Mesothelial cell of epicardium (in vitro differentiated cells): ENCODE measurements around the gene COL26A1. TPM values are rescaled to one million over a fixed set of nuclear protein-coding genes. Genes with fewer than 3 reads are reported as not detected.
"Not testable (repeated sequence)": the region's sequence is repeated elsewhere in the genome, so short reads cannot be mapped to it uniquely, and the experiment has no call there.

ENCODE experiments used
- DNase-seq, 2 experiments: peaks; one replicate each; pipeline ENCODE4 v3.0.0; 2021; ENCODE audit warnings: low spot score in 2 of 2; ENCODE audit not compliant: unreplicated experiment in 2 of 2
- H3K27ac Mint-ChIP-seq: 2 replicates; pipeline ENCODE4 v1.8.0; 2021; ENCODE audit warnings: mixed read lengths
- H3K27me3 Mint-ChIP-seq: 2 replicates; pipeline ENCODE4 v1.8.0; 2021; ENCODE audit warnings: low read depth, mixed read lengths
- H3K36me3 Mint-ChIP-seq: 2 replicates; pipeline ENCODE4 v1.8.0; 2021; ENCODE audit warnings: mixed read lengths
- H3K4me1 Mint-ChIP-seq: 2 replicates; pipeline ENCODE4 v1.8.0; 2021; ENCODE audit warnings: mixed read lengths
- H3K4me3 Mint-ChIP-seq: 2 replicates; pipeline ENCODE4 v1.8.0; 2021; ENCODE audit warnings: mild to moderate bottlenecking, moderate library complexity, mixed read lengths
- H3K9me3 Mint-ChIP-seq: 2 replicates; pipeline ENCODE4 v1.8.0; 2021; ENCODE audit warnings: mixed read lengths
- total RNA-seq: library from RNA; stranded (reverse); gene quantifications from 3 replicates; pipeline ENCODE4 v1.2.1, GENCODE V29; 2021
- TF ChIP-seq, protein P1 (sequence below): fragments of 200-600 bp; sonication (generic); IDR thresholded peaks from one replicate; pipeline ENCODE4 v1.5.0; 2021; ENCODE audit warnings: antibody characterized with exemption; ENCODE audit not compliant: unreplicated experiment

The COL26A1 gene
- total RNA-seq, 1 donor from 2014 or later: 105 TPM

DNA sequence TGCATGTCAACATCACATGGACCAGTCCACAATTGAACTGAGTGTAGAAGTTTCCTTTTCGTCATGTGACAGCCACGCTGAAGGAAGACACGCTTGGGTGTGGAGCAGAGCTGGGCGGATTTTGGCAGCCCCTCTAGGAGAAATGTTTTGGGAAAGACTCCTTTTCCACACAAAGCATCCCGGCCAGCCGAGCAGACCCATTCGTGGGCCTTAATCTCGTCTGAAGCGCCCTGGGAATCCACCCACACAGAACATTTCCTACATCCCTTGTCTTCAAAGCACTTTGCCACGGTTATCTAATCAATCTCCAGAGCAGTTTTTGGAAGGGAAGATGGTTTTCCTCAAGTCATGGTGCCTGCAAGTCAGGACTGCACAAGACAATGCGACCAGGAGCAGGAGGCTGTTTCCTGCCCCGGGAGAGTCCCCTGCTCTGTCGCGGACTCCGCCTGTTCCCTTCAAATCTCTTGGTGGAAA lies 32.6 kb upstream of the COL26A1 start:
- no peak for DNase-seq
- Mint-ChIP-seq H3K27ac (peak overlapping the region; percentile 67), H3K4me1 (peaks cover 12% of the 10 kb centered on the region), H3K4me3 (peak overlapping the region; percentile 33), H3K27me3 (no peaks in the 10 kb centered on the region), H3K36me3 (no peaks in the 10 kb centered on the region), H3K9me3 (no peaks in the 10 kb centered on the region)
- TF ChIP-seq, protein P1, sequence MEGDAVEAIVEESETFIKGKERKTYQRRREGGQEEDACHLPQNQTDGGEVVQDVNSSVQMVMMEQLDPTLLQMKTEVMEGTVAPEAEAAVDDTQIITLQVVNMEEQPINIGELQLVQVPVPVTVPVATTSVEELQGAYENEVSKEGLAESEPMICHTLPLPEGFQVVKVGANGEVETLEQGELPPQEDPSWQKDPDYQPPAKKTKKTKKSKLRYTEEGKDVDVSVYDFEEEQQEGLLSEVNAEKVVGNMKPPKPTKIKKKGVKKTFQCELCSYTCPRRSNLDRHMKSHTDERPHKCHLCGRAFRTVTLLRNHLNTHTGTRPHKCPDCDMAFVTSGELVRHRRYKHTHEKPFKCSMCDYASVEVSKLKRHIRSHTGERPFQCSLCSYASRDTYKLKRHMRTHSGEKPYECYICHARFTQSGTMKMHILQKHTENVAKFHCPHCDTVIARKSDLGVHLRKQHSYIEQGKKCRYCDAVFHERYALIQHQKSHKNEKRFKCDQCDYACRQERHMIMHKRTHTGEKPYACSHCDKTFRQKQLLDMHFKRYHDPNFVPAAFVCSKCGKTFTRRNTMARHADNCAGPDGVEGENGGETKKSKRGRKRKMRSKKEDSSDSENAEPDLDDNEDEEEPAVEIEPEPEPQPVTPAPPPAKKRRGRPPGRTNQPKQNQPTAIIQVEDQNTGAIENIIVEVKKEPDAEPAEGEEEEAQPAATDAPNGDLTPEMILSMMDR: no peak

DNA sequence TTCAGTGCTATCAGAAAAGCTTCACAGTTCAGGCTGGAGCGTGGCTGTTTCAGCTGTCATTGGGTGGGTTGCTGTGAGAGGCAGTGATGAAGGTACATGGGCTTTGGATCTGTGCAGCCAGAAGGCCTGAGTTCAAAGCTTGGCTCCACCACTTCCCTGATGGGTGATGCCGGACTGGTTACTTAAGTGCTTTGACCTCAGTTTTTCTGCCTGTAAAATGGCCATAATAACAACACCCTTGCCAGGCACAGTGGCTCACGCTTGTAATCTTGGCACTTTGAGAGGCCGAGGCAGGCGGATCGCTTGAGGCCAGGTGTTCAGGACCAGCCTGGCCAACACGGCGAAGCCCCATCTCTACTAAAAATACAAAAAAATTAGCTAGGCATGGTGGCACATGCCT lies 30.6 kb upstream of the COL26A1 start:
- TF ChIP-seq, protein P1: no peak
- Mint-ChIP-seq H3K27ac (no peak overlapping the region), H3K4me3 (no peak overlapping the region), H3K36me3 (no peaks in the 10 kb centered on the region), H3K9me3 (no peaks in the 10 kb centered on the region), H3K27me3 (no peaks in the 10 kb centered on the region), H3K4me1 (peaks cover 12% of the 10 kb centered on the region)
- DNase-seq: no peak

DNA sequence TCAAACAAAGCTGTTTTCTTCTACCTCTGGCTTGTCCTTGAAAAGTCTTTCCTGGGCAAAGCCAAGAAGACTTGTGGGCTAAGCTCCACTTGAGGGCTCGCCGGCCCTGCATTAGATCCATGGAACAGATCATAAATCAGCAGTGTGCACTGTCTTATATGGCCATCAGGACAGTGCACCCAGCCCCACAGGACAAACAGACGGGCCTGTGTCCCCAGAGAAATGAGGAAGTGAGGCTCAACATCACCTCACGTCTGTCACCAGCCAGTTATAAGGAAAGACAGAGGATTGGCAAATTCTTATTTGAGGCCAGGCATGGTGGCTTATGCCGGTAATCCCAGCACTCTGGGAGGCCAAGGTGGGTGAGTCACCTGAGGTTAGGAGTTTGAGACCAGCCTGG lies 28.8 kb upstream of the COL26A1 start:
- Mint-ChIP-seq H3K4me3 (no peak overlapping the region), H3K27ac (no peak overlapping the region), H3K36me3 (no peaks in the 10 kb centered on the region), H3K9me3 (no peaks in the 10 kb centered on the region), H3K27me3 (no peaks in the 10 kb centered on the region), H3K4me1 (peaks cover 12% of the 10 kb centered on the region)
- no peak for DNase-seq
- TF ChIP-seq, protein P1: no peak

DNA sequence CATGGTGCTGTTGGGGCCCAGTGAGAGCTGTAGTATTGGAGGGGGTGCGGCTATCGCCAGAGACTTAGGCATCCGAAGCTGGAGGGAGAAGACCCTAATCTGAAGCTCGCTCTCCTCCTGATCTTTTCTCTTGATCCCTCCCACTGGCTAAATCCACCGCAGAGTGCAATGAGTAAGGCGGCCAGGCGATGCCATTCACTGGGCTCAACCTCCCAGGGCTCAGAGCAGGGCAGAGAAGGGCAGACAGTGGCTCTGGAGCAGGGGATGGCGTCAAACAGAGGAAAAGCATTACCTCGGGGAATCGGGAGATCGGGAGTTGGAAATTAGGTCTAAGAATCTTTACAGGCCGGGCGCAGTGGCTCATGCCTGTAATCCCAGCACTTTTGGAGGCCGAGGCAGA lies 22.3 kb upstream of the COL26A1 start:
- H3K4me3 Mint-ChIP-seq: no peak overlapping the region
- H3K9me3 Mint-ChIP-seq: no peaks in the 10 kb centered on the region
- H3K27me3 Mint-ChIP-seq: no peaks in the 10 kb centered on the region
- no peak overlapping the region for H3K27ac Mint-ChIP-seq
- no peak for DNase-seq
- TF ChIP-seq, protein P1: no peak
- H3K4me1 Mint-ChIP-seq: peaks cover 5% of the 10 kb centered on the region
- H3K36me3 Mint-ChIP-seq: no peaks in the 10 kb centered on the region

DNA sequence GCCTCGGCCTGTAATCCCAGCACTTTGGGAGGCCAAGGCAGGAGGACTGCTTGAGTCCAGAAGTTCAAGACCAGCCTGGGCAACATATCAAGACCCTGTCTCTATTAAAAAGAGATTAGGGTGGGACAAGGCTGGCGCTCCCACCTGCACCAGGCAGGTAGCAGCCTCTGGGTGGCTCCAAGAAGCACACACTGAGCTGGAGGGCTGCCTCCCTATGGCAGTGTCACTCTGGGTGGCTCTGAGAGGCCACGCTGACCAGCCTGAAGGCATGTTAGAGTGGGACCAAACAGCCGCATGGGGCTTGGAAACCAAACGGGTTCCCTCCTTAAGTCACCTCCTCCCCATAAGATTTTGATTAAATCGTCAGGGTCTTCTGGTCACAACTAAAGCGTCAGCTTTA lies 19.8 kb upstream of the COL26A1 start:
- H3K36me3 Mint-ChIP-seq: no peaks in the 10 kb centered on the region
- no peak overlapping the region for H3K27ac Mint-ChIP-seq
- H3K27me3 Mint-ChIP-seq: no peaks in the 10 kb centered on the region
- no peaks in the 10 kb centered on the region for H3K9me3 Mint-ChIP-seq
- peaks cover 5% of the 10 kb centered on the region for H3K4me1 Mint-ChIP-seq
- no peak overlapping the region for H3K4me3 Mint-ChIP-seq
- no peak for DNase-seq
- TF ChIP-seq, protein P1: no peak

DNA sequence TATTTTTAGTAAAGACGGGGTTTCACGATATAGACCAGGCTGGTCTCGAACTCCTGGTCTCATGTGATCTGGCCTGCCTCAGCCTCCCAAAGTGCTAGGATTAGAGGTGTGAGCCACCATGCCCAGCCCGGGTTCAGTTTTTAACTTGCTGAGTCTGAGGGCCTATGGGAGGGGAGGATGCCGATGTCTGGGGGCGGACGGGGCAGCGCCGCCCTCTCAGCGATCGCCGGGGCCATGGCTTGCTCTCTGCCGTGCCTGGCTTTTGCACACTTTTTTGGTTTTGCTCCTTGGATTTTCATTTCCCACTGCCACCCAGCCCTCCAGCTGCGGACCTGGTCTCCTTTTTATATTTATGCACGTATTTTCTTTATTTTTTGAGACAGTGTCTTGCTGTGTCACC lies 15.2 kb upstream of the COL26A1 start:
- H3K4me3 Mint-ChIP-seq: no peak overlapping the region
- no peak overlapping the region for H3K27ac Mint-ChIP-seq
- H3K9me3 Mint-ChIP-seq: no peaks in the 10 kb centered on the region
- H3K4me1 Mint-ChIP-seq: peaks cover 12% of the 10 kb centered on the region
- TF ChIP-seq, protein P1: no peak
- DNase-seq: no peak
- H3K36me3 Mint-ChIP-seq: no peaks in the 10 kb centered on the region
- no peaks in the 10 kb centered on the region for H3K27me3 Mint-ChIP-seq

DNA sequence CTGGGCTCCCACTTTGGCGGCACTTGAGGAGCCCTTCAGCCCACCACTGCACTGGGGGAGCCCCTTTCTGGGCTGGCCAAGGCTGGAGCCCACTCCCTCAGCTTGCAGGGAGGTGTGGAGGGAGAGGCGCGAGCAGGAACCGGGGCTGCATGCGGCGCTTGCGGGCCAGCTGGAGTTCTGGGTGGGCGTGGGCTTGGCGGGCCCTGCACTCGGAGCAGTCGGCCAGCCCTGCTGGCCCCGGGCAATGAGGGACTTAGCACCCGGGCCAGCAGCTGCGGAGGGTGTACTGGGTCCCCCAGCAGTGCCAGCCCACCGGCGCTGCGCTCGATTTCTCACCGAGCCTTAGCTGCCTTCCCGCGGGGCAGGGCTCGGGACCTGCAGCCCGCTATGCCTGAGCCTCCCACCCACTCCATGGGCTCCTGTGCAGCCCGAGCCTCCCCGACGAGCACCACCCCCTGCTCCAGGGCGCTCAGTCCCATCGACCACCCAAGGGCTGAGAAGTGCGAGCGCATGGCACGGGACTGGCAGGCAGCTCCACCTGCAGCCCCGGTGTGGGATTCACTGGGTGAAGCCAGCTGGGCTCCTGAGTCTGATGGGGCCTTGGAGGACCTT lies 14.1 kb upstream of the COL26A1 start:
- not testable (repeated sequence) for H3K36me3 Mint-ChIP-seq, DNase-seq, H3K27me3 Mint-ChIP-seq, H3K27ac Mint-ChIP-seq, H3K9me3 Mint-ChIP-seq, H3K4me3 Mint-ChIP-seq, H3K4me1 Mint-ChIP-seq

DNA sequence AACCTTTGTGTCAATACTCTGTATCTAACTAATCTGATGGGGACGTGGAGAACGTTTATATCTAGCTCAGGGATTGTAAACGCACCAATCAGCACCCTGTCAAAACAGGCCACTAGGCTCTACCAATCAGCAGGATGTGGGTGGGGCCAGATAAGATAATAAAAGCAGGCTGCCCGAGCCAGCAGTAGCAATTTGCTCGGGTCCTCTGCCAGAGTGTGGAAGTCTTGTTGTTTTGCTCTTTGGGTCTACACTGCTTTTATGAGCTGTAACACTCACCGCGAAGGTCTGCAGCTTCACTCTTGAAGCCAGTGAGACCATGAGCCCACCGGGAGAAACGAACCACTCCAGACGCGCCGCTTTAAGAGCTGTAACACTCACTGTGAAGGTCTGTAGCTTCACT lies 13.4 kb upstream of the COL26A1 start:
- not testable (repeated sequence) for H3K9me3 Mint-ChIP-seq, H3K4me3 Mint-ChIP-seq, DNase-seq, H3K27me3 Mint-ChIP-seq, H3K36me3 Mint-ChIP-seq, H3K4me1 Mint-ChIP-seq, H3K27ac Mint-ChIP-seq
